CD4-positive, alpha-beta T cell (primary cell): Measurements from ENCODE around the gene KCNAB1. TPM values are rescaled to one million over a fixed set of nuclear protein-coding genes. Genes with fewer than 3 reads are reported as not detected.

Source experiments
- ATAC-seq: fragments of 200-7000 bp; cut with Tn5 transposase; one replicate; pipeline ENCODE4 v1.10.0; 2022; ENCODE audit warnings: mild to moderate bottlenecking; ENCODE audit not compliant: poor library complexity
- CTCF ChIA-PET: fragments of 350-600 bp; sonication (Branson Sonifier 250); formaldehyde crosslinking; loops from one replicate; lab custom pipeline; 2021; ENCODE audit warnings: antibody characterized with exemption, inconsistent platforms; lab: Charles Lee
- POLR2A ChIA-PET: fragments of 350-600 bp; sonication (Branson Sonifier 250); formaldehyde crosslinking; loops from one replicate; lab custom pipeline; 2021; ENCODE audit warnings: antibody characterized with exemption, inconsistent platforms; lab: Charles Lee
- DNase-seq, 14 experiments: peaks; one replicate each; pipeline ENCODE4 v3.0.0-alpha.2; 2013 to 2020; ENCODE audit warnings: mixed read lengths in 2 of 14
- H3K27ac ChIP-seq, 2 donors: one replicate each; pipeline versions ENCODE4 v1.5.1 to v1.7.0; 2013; ENCODE audit warnings: low read length in 2 of 2, low read depth in 1 of 2, mild to moderate bottlenecking in 1 of 2
- H3K27me3 ChIP-seq, 2 experiments: 1 replicate in 1 of 2; 2 replicates in 1 of 2; pipeline versions ENCODE4 v1.6.1 to v1.7.0; 2013; ENCODE audit warnings: low read length in 2 of 2, control low read depth in 1 of 2, mild to moderate bottlenecking in 1 of 2, moderate library complexity in 1 of 2; ENCODE audit not compliant: insufficient read depth in 2 of 2, control insufficient read depth in 1 of 2
- H3K36me3 ChIP-seq: one replicate; pipeline ENCODE4 v1.6.1; 2013; ENCODE audit warnings: low read length, control low read depth; ENCODE audit not compliant: insufficient read depth
- H3K4me1 ChIP-seq: one replicate; pipeline ENCODE4 v1.6.1; 2013; ENCODE audit warnings: low read length, control low read depth; ENCODE audit not compliant: insufficient read depth
- H3K4me3 ChIP-seq: one replicate; pipeline ENCODE4 v1.5.1; 2013; ENCODE audit warnings: mild to moderate bottlenecking, low read length, moderate library complexity
- H3K9me3 ChIP-seq, 2 experiments: 1 replicate in 1 of 2; 2 replicates in 1 of 2; pipeline versions ENCODE4 v1.6.1 to v1.7.0; 2013; ENCODE audit warnings: low read length in 2 of 2, mild to moderate bottlenecking in 2 of 2, control low read depth in 1 of 2, moderate library complexity in 1 of 2; ENCODE audit not compliant: control insufficient read depth in 1 of 2, insufficient read depth in 1 of 2
- H3K27ac Mint-ChIP-seq: one replicate; pipeline ENCODE4 v1.8.0; 2020; ENCODE audit warnings: mixed read lengths
- H3K27me3 Mint-ChIP-seq: one replicate; pipeline ENCODE4 v1.8.0; 2021; ENCODE audit warnings: mixed read lengths
- H3K36me3 Mint-ChIP-seq: one replicate; pipeline ENCODE4 v1.8.0; 2021; ENCODE audit warnings: low read depth, mixed read lengths
- H3K4me1 Mint-ChIP-seq: one replicate; pipeline ENCODE4 v1.8.0; 2021; ENCODE audit warnings: low read depth, mixed read lengths
- H3K4me3 Mint-ChIP-seq: one replicate; pipeline ENCODE4 v1.8.0; 2020; ENCODE audit warnings: mild to moderate bottlenecking, mixed read lengths
- H3K9me3 Mint-ChIP-seq: one replicate; pipeline ENCODE4 v1.8.0; 2020; ENCODE audit warnings: mixed read lengths
- intact Hi-C, 2 experiments: fragments of 100-400 bp; cut with DNase I in 1 of 2; cut with micrococcal nuclease in 1 of 2; formaldehyde crosslinking; loops; one replicate each; pipeline versions ENCODE4 v1.15.1 to v1.9.0; 2023 to 2025; cut with DNase I, micrococcal nuclease
- total RNA-seq, 174 experiments: library from RNA in 2 of 174; stranded (reverse) in 2 of 174; gene quantifications; one replicate each; pipeline ENCODE4 v1.2.3 and lab custom pipeline; 2021 to 2026
- TF ChIP-seq, protein P1 (sequence below): fragments of 200-600 bp; IDR thresholded peaks from one replicate; pipeline ENCODE4 v1.8.0; 2022; ENCODE audit warnings: antibody characterized with exemption, mild to moderate bottlenecking

KCNAB1 gene
- total RNA-seq, 2 experiments from 2014 or later, result 0.14 TPM; not detected in 1

DNA sequence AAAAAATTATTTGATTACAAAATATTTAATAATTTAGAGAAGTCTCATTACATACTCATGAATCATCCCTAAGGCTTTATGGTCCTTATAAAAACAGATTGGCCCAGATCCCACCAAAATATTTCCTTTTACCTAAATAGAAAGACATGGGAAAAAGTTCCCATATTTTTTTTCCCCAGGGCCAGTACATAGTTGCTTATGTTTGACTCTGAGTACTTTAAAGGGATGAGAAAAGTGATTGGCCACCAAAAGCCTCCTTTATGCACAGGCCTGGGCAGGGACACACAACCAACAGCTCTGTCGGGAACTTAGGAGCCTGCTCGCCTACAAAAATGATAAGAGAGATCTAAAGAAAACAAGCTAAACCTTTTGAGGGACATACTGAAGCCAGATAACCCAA lies 22.3 kb downstream of the KCNAB1 start:
- no peaks in the 10 kb centered on the region for H3K9me3 ChIP-seq
- peaks cover 0 to 20% of the 10 kb centered on the region in 2 experiments for H3K27me3 ChIP-seq
- Mint-ChIP-seq H3K36me3 (no peaks in the 10 kb centered on the region), H3K4me3 (no peak overlapping the region), H3K4me1 (no peaks in the 10 kb centered on the region), H3K9me3 (no peaks in the 10 kb centered on the region), H3K27me3 (peaks cover 44% of the 10 kb centered on the region), H3K27ac (no peak overlapping the region)
- no peak overlapping the region for H3K27ac ChIP-seq
- CTCF ChIA-PET, result no interaction called here
- no peak for ATAC-seq
- no peaks in the 10 kb centered on the region for H3K36me3 ChIP-seq
- DNase-seq, result no peak
- POLR2A ChIA-PET, result no interaction called here
- no peak overlapping the region for H3K4me3 ChIP-seq
- no peaks in the 10 kb centered on the region for H3K4me1 ChIP-seq
- TF ChIP-seq, protein P1, sequence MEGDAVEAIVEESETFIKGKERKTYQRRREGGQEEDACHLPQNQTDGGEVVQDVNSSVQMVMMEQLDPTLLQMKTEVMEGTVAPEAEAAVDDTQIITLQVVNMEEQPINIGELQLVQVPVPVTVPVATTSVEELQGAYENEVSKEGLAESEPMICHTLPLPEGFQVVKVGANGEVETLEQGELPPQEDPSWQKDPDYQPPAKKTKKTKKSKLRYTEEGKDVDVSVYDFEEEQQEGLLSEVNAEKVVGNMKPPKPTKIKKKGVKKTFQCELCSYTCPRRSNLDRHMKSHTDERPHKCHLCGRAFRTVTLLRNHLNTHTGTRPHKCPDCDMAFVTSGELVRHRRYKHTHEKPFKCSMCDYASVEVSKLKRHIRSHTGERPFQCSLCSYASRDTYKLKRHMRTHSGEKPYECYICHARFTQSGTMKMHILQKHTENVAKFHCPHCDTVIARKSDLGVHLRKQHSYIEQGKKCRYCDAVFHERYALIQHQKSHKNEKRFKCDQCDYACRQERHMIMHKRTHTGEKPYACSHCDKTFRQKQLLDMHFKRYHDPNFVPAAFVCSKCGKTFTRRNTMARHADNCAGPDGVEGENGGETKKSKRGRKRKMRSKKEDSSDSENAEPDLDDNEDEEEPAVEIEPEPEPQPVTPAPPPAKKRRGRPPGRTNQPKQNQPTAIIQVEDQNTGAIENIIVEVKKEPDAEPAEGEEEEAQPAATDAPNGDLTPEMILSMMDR, result no peak
- intact Hi-C loops, result no loop called here

DNA sequence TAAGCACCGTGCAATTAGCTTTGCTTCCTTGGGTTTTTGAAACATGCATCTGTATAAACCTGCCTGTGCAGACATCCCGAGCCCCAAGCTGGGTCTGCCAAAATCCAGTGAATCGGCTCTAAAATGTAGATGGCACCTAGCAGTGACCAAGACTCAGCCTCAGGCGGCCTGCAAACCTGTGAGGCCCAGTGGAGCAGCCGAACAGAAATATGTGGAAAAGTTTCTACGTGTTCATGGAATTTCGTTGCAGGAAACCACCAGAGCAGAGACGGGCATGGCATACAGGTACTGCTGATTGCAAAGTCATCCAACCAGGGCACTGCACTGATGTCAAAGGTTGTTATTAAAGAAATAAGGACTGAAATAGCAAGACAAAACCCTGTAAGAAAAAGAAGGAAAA lies 22.8 kb downstream of the KCNAB1 start:
- ATAC-seq (no peak), DNase-seq (no peak)
- H3K36me3 Mint-ChIP-seq, result no peaks in the 10 kb centered on the region
- H3K4me1 Mint-ChIP-seq, result no peaks in the 10 kb centered on the region
- no peak overlapping the region for H3K4me3 Mint-ChIP-seq
- POLR2A ChIA-PET, result no interaction called here
- H3K27ac ChIP-seq, result no peak overlapping the region
- CTCF ChIA-PET, result no interaction called here
- peaks cover 0 to 20% of the 10 kb centered on the region in 2 experiments for H3K27me3 ChIP-seq
- no peaks in the 10 kb centered on the region for H3K36me3 ChIP-seq
- no peaks in the 10 kb centered on the region for H3K9me3 Mint-ChIP-seq
- intact Hi-C loops, result no loop called here
- no peak overlapping the region for H3K27ac Mint-ChIP-seq
- H3K9me3 ChIP-seq, result no peaks in the 10 kb centered on the region
- TF ChIP-seq, protein P1, result no peak
- no peak overlapping the region for H3K4me3 ChIP-seq
- no peaks in the 10 kb centered on the region for H3K4me1 ChIP-seq
- peaks cover 39% of the 10 kb centered on the region for H3K27me3 Mint-ChIP-seq

DNA sequence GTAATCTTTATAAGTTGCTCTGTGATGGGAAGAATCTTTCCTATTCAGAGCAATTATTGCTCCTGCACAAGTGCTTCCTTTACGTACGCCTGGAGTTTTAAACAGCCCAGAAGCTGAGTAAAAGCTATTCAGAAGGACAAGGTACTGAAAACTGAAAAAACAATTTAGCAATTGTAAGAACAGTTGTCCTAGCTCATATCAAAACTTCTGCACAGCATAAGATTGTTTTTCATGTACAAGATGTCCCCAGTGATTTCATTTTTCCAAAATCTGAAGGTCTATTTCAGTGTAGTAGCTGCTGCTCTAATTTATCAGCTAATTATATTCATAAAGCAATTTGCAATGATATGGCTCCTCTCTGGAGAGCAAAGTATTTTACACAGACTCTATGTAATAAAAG lies 23.7 kb downstream of the KCNAB1 start:
- H3K27me3 Mint-ChIP-seq, result peaks cover 30% of the 10 kb centered on the region
- ATAC-seq (no peak), DNase-seq (no peak)
- H3K36me3 Mint-ChIP-seq, result no peaks in the 10 kb centered on the region
- no peak overlapping the region for H3K27ac Mint-ChIP-seq
- Histone ChIP-seq H3K36me3 (no peaks in the 10 kb centered on the region), H3K27me3 (peaks cover 0 to 15% of the 10 kb centered on the region in 2 experiments), H3K4me1 (no peaks in the 10 kb centered on the region), H3K4me3 (no peak overlapping the region), H3K27ac (no peak overlapping the region), H3K9me3 (no peaks in the 10 kb centered on the region)
- ChIA-PET CTCF (no interaction called here), POLR2A (no interaction called here)
- H3K4me1 Mint-ChIP-seq, result no peaks in the 10 kb centered on the region
- intact Hi-C loops, result no loop called here
- H3K9me3 Mint-ChIP-seq, result no peaks in the 10 kb centered on the region
- TF ChIP-seq, protein P1, result no peak
- no peak overlapping the region for H3K4me3 Mint-ChIP-seq
